GM23338 (cell line): ENCODE measurements around the gene EMSY. TPM values are rescaled to one million over a fixed set of nuclear protein-coding genes. Genes with fewer than 3 reads are reported as not detected.

ENCODE experiments used
- ATAC-seq: fragments of 200-7000 bp; cut with Tn5 transposase; 3 replicates; pipeline ENCODE4 v1.9.1; 2020
- DNase-seq: peaks from one replicate; pipeline ENCODE4 v3.0.0-alpha.2; 2015; ENCODE audit warnings: low spot score
- H2AFZ ChIP-seq: fragments of 200-600 bp; sonication (generic); 2 replicates; pipeline ENCODE4 v1.8.0; 2016; ENCODE audit warnings: antibody characterized with exemption, mild to moderate bottlenecking, moderate library complexity
- H3F3A ChIP-seq: fragments of 200-600 bp; sonication (generic); replicated peaks from 2 replicates; pipeline ENCODE4 v1.8.0; 2017; ENCODE audit warnings: antibody characterized with exemption, mixed run types, low read depth
- H3K27ac ChIP-seq: fragments of 200-600 bp; sonication (generic); 2 replicates; pipeline ENCODE4 v1.6.1; 2016; ENCODE audit warnings: low read depth
- H3K27me3 ChIP-seq: fragments of 200-600 bp; sonication (generic); 2 replicates; pipeline ENCODE4 v1.8.0; 2016; ENCODE audit warnings: mild to moderate bottlenecking, mixed run types, moderate library complexity; ENCODE audit not compliant: insufficient read depth
- H3K36me3 ChIP-seq: fragments of 200-600 bp; sonication (generic); 2 replicates; pipeline ENCODE4 v1.8.0; 2016; ENCODE audit warnings: mild to moderate bottlenecking; ENCODE audit not compliant: insufficient read depth
- H3K4me1 ChIP-seq: fragments of 200-600 bp; sonication (generic); 2 replicates; pipeline ENCODE4 v1.8.0; 2016; ENCODE audit warnings: mild to moderate bottlenecking, moderate library complexity; ENCODE audit not compliant: insufficient read depth
- H3K4me2 ChIP-seq: fragments of 200-600 bp; sonication (generic); 2 replicates; pipeline ENCODE4 v1.7.1; 2017; ENCODE audit warnings: mixed run types
- H3K4me3 ChIP-seq: fragments of 200-600 bp; sonication (generic); 2 replicates; pipeline ENCODE4 v1.6.1; 2016; ENCODE audit warnings: mixed run types
- H3K79me2 ChIP-seq: fragments of 200-600 bp; sonication (generic); replicated peaks from 2 replicates; pipeline ENCODE4 v1.8.0; 2017; ENCODE audit warnings: mild to moderate bottlenecking; ENCODE audit not compliant: insufficient read depth
- H3K9me2 ChIP-seq: fragments of 200-600 bp; sonication (generic); 2 replicates; pipeline ENCODE4 v1.8.0; 2017; ENCODE audit not compliant: insufficient read depth
- H4K20me1 ChIP-seq: fragments of 200-600 bp; sonication (generic); replicated peaks from 2 replicates; pipeline ENCODE4 v1.8.0; 2017; ENCODE audit warnings: mild to moderate bottlenecking; ENCODE audit not compliant: insufficient read depth
- H3K27ac Mint-ChIP-seq: 2 replicates; pipeline ENCODE4 v1.8.0; 2020; ENCODE audit warnings: inconsistent platforms, mild to moderate bottlenecking, moderate library complexity, mixed read lengths
- H3K27me3 Mint-ChIP-seq: 3 replicates; pipeline ENCODE4 v1.8.0; 2022; ENCODE audit warnings: low read depth, mild to moderate bottlenecking, moderate library complexity, mixed read lengths, inconsistent platforms; ENCODE audit not compliant: insufficient read depth, poor library complexity
- H3K36me3 Mint-ChIP-seq: 3 replicates; pipeline ENCODE4 v1.8.0; 2021; ENCODE audit warnings: low read depth, mild to moderate bottlenecking, inconsistent platforms, moderate library complexity, mixed read lengths
- H3K4me1 Mint-ChIP-seq: 3 replicates; pipeline ENCODE4 v1.8.0; 2020; ENCODE audit warnings: mild to moderate bottlenecking, inconsistent platforms, mixed read lengths
- H3K4me3 Mint-ChIP-seq: 3 replicates; pipeline ENCODE4 v1.8.0; 2021; ENCODE audit warnings: moderate library complexity, mild to moderate bottlenecking, inconsistent platforms, mixed read lengths
- H3K9me3 Mint-ChIP-seq: 3 replicates; pipeline ENCODE4 v1.8.0; 2020; ENCODE audit warnings: moderate library complexity, mild to moderate bottlenecking, inconsistent platforms, mixed read lengths
- CREB1 ChIP-seq: fragments of 250-450 bp; sonication (Bioruptor Pico); IDR thresholded peaks from 2 replicates; pipeline ENCODE4 v1.5.0; 2020; ENCODE audit warnings: low read depth, mild to moderate bottlenecking, moderate library complexity
- EZH2 ChIP-seq: fragments of 200-600 bp; sonication (generic); IDR thresholded peaks from one replicate; pipeline ENCODE4 v1.8.0; 2017; ENCODE audit warnings: antibody characterized with exemption, mild to moderate bottlenecking, low read depth; ENCODE audit not compliant: unreplicated experiment
- JUNB ChIP-seq: IDR thresholded peaks from one replicate; pipeline ENCODE4 v1.6.1; 2016; ENCODE audit warnings: antibody characterized with exemption; ENCODE audit not compliant: unreplicated experiment
- NANOG ChIP-seq: IDR thresholded peaks from 2 replicates; pipeline ENCODE4 v1.6.1; 2016; ENCODE audit warnings: antibody characterized with exemption, borderline replicate concordance
- STAT1 ChIP-seq: IDR thresholded peaks from one replicate; pipeline ENCODE4 v1.6.1; 2016; ENCODE audit warnings: antibody characterized with exemption; ENCODE audit not compliant: unreplicated experiment
- ZNF114 ChIP-seq: fragments of 250-450 bp; sonication (Bioruptor Pico); IDR thresholded peaks from 2 replicates; pipeline ENCODE4 v1.5.0; 2020; ENCODE audit warnings: mild to moderate bottlenecking, moderate library complexity
- ZNF331 ChIP-seq: fragments of 250-450 bp; sonication (Bioruptor Pico); IDR thresholded peaks from 2 replicates; pipeline ENCODE4 v1.5.0; 2020; ENCODE audit warnings: low read depth, mild to moderate bottlenecking, moderate library complexity
- polyA plus RNA-seq: library from polyadenylated mRNA; unstranded; fragments of >200 nt; fragmentation: Nextera tagmentation; extraction: Ambion mirVana; gene quantifications from 2 replicates; pipeline ENCODE4 v1.2.1, GENCODE V29; 2016
- total RNA-seq: library from RNA; depleted of rRNA; stranded (reverse); fragments of >200 nt; shearing (Covaris generic); gene quantifications from 2 replicates; pipeline ENCODE4 v1.2.3, GENCODE V29; 2014
- TF ChIP-seq, protein P1 (sequence below): IDR thresholded peaks from one replicate; pipeline ENCODE4 v1.6.1; 2018; ENCODE audit warnings: antibody characterized with exemption; ENCODE audit not compliant: unreplicated experiment
- TF ChIP-seq, protein P2 (sequence below): IDR thresholded peaks from 2 replicates; pipeline ENCODE4 v1.6.1; 2016; ENCODE audit warnings: antibody characterized with exemption

The EMSY gene
- total and polyA plus RNA-seq, 2 experiments from 2014 or later, result 25.0 to 46.9 TPM

DNA sequence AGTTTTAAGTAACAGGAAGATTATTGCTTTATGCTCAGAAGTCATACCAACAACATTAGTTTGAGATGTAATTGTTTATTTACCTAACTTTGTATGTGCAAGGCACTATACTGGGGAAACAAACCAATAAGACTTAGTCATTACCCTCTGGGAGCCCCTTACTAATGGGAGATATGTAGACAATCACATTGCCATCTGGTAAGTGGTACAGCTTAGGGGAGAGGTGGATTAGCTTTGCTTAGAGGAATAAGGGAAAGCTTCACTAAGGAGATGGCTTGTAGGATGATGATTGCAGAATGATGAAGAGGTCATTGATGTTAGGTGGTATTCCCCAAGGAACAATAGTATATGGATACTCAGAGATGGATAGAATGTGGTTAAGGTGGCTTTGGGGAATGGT lies 17.5 kb downstream of the EMSY start (continued):
- TF ChIP-seq ZNF331 (CRISPR knock-in tag) (no peak), CREB1 (CRISPR knock-in tag) (no peak), JUNB (no peak), ZNF114 (no peak)
- TF ChIP-seq, protein P1, sequence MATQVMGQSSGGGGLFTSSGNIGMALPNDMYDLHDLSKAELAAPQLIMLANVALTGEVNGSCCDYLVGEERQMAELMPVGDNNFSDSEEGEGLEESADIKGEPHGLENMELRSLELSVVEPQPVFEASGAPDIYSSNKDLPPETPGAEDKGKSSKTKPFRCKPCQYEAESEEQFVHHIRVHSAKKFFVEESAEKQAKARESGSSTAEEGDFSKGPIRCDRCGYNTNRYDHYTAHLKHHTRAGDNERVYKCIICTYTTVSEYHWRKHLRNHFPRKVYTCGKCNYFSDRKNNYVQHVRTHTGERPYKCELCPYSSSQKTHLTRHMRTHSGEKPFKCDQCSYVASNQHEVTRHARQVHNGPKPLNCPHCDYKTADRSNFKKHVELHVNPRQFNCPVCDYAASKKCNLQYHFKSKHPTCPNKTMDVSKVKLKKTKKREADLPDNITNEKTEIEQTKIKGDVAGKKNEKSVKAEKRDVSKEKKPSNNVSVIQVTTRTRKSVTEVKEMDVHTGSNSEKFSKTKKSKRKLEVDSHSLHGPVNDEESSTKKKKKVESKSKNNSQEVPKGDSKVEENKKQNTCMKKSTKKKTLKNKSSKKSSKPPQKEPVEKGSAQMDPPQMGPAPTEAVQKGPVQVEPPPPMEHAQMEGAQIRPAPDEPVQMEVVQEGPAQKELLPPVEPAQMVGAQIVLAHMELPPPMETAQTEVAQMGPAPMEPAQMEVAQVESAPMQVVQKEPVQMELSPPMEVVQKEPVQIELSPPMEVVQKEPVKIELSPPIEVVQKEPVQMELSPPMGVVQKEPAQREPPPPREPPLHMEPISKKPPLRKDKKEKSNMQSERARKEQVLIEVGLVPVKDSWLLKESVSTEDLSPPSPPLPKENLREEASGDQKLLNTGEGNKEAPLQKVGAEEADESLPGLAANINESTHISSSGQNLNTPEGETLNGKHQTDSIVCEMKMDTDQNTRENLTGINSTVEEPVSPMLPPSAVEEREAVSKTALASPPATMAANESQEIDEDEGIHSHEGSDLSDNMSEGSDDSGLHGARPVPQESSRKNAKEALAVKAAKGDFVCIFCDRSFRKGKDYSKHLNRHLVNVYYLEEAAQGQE, result no peak
- TF ChIP-seq, protein P2, sequence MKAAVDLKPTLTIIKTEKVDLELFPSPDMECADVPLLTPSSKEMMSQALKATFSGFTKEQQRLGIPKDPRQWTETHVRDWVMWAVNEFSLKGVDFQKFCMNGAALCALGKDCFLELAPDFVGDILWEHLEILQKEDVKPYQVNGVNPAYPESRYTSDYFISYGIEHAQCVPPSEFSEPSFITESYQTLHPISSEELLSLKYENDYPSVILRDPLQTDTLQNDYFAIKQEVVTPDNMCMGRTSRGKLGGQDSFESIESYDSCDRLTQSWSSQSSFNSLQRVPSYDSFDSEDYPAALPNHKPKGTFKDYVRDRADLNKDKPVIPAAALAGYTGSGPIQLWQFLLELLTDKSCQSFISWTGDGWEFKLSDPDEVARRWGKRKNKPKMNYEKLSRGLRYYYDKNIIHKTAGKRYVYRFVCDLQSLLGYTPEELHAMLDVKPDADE, result no peak

DNA sequence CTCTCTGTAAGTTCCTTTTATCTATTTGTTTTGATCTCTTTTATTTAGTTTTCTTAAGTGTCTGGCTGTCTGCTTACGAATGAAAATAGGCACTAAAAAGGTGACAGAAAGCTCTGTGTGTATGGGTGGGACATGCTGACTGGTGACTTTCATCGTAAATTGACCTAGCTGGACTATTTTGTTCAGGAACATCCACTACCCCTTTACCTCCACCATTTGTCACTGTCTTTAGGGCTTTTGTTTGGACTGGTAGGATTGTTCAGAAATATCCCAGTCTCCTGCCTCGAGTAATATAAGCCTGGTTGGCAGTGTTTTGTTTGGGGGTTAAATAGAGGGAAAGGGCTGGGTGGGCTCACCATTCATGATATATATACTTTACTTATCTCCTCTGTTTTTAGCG lies 20.9 kb downstream of the EMSY start:
- DNase-seq, result no peak
- H3K9me3 Mint-ChIP-seq, result no peaks in the 10 kb centered on the region
- H3K4me2 ChIP-seq, result no peak overlapping the region
- peaks cover 30% of the 10 kb centered on the region for H3K79me2 ChIP-seq
- H3F3A ChIP-seq, result no peaks in the 10 kb centered on the region
- H3K27ac Mint-ChIP-seq, result 0 out of 2 replicates have a peak overlapping the region, but pooled peaks have one; percentile 26
- no peak overlapping the region for H3K27ac ChIP-seq
- peaks cover 9% of the 10 kb centered on the region; the same call in 1 of the 2 replicates for H3K36me3 ChIP-seq
- ATAC-seq, result no peak
- H3K36me3 Mint-ChIP-seq, result peaks cover 25% of the 10 kb centered on the region
- H3K9me2 ChIP-seq, result no peaks in the 10 kb centered on the region
- H3K27me3 Mint-ChIP-seq, result no peaks in the 10 kb centered on the region
- TF ChIP-seq, protein P2, result no peak
- TF ChIP-seq, protein P1, result no peak
- TF ChIP-seq NANOG (no peak), EZH2 (no peak), STAT1 (no peak), JUNB (no peak)
- peaks cover 4% of the 10 kb centered on the region; the same call in 2 of the 3 replicates for H3K4me1 Mint-ChIP-seq
- no peak overlapping the region for H2AFZ ChIP-seq
- no peak overlapping the region for H3K4me3 ChIP-seq
- no peaks in the 10 kb centered on the region for H4K20me1 ChIP-seq
- H3K4me1 ChIP-seq, result no peaks in the 10 kb centered on the region
- no peak overlapping the region for H3K4me3 Mint-ChIP-seq
- H3K27me3 ChIP-seq, result no peaks in the 10 kb centered on the region
